ENCODE measurements around the gene MLX.

DNA sequence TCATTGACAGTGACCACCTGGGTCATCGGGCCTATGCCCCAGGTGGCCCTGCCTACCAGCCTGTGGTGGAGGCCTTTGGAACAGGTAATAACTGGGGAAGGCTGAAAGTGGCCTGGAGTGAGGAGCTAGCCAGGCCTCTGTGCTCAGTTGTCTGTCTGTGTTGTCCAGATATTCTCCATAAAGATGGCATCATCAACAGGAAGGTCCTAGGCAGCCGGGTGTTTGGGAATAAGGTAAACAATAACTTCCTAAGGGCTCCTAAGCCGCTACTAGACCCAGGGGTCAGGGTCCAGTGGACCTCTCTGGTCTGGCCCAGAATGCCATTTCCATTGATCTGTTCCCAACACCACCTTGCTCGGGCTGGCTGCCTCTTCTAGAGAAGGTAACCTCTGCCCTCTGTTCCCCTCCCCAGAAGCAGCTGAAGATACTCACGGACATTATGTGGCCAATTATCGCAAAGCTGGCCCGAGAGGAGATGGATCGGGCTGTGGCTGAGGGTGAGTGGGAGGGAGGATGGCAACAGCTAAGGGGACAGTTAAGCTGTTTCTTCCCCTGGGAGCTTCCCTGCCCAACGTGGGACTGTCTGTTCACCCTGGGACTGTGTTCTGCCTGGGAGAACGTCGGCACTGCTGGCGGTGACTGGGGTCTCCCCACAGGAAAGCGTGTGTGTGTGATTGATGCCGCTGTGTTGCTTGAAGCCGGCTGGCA, 1.9 kb upstream of the MLX start:
- TF ChIP-seq, protein P1, sequence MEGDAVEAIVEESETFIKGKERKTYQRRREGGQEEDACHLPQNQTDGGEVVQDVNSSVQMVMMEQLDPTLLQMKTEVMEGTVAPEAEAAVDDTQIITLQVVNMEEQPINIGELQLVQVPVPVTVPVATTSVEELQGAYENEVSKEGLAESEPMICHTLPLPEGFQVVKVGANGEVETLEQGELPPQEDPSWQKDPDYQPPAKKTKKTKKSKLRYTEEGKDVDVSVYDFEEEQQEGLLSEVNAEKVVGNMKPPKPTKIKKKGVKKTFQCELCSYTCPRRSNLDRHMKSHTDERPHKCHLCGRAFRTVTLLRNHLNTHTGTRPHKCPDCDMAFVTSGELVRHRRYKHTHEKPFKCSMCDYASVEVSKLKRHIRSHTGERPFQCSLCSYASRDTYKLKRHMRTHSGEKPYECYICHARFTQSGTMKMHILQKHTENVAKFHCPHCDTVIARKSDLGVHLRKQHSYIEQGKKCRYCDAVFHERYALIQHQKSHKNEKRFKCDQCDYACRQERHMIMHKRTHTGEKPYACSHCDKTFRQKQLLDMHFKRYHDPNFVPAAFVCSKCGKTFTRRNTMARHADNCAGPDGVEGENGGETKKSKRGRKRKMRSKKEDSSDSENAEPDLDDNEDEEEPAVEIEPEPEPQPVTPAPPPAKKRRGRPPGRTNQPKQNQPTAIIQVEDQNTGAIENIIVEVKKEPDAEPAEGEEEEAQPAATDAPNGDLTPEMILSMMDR (IDR thresholded peaks at IDR 0.05) = no peak
- TF ChIP-seq POLR2A (IDR thresholded peaks at IDR 0.05; ENCODE audit: low read depth) = no peak
